Esophagus muscularis mucosa (tissue), 4 donors: ENCODE data around the gene TMEM120B. TPM values are rescaled to one million over a fixed set of nuclear protein-coding genes. Genes with fewer than 3 reads are reported as not detected.

ENCODE experiments used
- DNase-seq: peaks from one replicate; pipeline ENCODE4 v3.0.0-alpha.2; 2017; ENCODE audit errors: extremely low spot score
- H3K27ac ChIP-seq, 4 donors: fragments of 200-600 bp; sonication (generic); replicated peaks in 1 of 4; 1 replicate in 3 of 4; 2 replicates in 1 of 4; pipeline ENCODE4 v1.5.1; 2016 to 2019; ENCODE audit warnings: mild to moderate bottlenecking in 1 of 4
- H3K27me3 ChIP-seq, 4 donors: fragments of 200-600 bp; sonication (generic); one replicate each; pipeline versions ENCODE4 v1.5.1 to v1.6.0; 2016 to 2019
- H3K36me3 ChIP-seq, 4 donors: fragments of 200-600 bp; sonication (generic); one replicate each; pipeline ENCODE4 v1.5.1; 2016 to 2019
- H3K4me1 ChIP-seq, 4 donors: fragments of 200-600 bp; sonication (generic); one replicate each; pipeline ENCODE4 v1.5.1; 2016 to 2019
- H3K4me3 ChIP-seq, 4 donors: fragments of 200-600 bp; sonication (generic); 1 replicate in 2 of 4; 2 replicates in 2 of 4; pipeline ENCODE4 v1.5.1; 2016 to 2019; ENCODE audit warnings: mild to moderate bottlenecking in 4 of 4, moderate library complexity in 1 of 4
- H3K9me3 ChIP-seq, 4 donors: fragments of 200-600 bp; sonication (generic); 1 replicate in 3 of 4; 2 replicates in 1 of 4; pipeline ENCODE4 v1.5.1; 2016 to 2019
- EP300 ChIP-seq: sonication (generic); formaldehyde crosslinking; IDR thresholded peaks from one replicate; pipeline ENCODE4 v1.6.1; 2017; ENCODE audit warnings: antibody characterized with exemption
- POLR2A ChIP-seq: fragments of 450-650 bp; IDR thresholded peaks from one replicate; pipeline ENCODE4 v1.6.1; 2017; ENCODE audit warnings: antibody characterized with exemption, moderate library complexity, mild to moderate bottlenecking, low read depth
- POLR2AphosphoS5 ChIP-seq, 2 donors: sonication (generic); formaldehyde crosslinking; IDR thresholded peaks; one replicate each; pipeline ENCODE4 v1.6.1; 2017; ENCODE audit warnings: antibody characterized with exemption in 2 of 2
- WGBS: methylation state at CpG from one replicate; pipeline ENCODE4 v1.1.5; 2018; 5-methylcytosine and 5-hydroxymethylcytosine counted together
- intact Hi-C: fragments of 100-400 bp; cut with DNase I; formaldehyde crosslinking; loops from one replicate; pipeline ENCODE4 v1.15.1; 2023
- total RNA-seq, 4 donors: library from RNA; depleted of rRNA; stranded (reverse); fragments of >200 nt; gene quantifications; one replicate each; pipeline versions ENCODE4 v1.1.0 to v1.2.1, GENCODE V29; 2016
- TF ChIP-seq, protein P1 (sequence below), 3 experiments: fragments of 200-600 bp in 2 of 3; fragments of 450-650 bp in 1 of 3; sonication (generic) in 2 of 3; IDR thresholded peaks; one replicate each; pipeline ENCODE4 v1.5.1; 2017 to 2019; ENCODE audit warnings: antibody characterized with exemption in 3 of 3, mild to moderate bottlenecking in 2 of 3, moderate library complexity in 1 of 3

The TMEM120B gene
- total RNA-seq, 4 donors from 2014 or later = 4.5 to 14.1 (median 6.4) TPM

DNA sequence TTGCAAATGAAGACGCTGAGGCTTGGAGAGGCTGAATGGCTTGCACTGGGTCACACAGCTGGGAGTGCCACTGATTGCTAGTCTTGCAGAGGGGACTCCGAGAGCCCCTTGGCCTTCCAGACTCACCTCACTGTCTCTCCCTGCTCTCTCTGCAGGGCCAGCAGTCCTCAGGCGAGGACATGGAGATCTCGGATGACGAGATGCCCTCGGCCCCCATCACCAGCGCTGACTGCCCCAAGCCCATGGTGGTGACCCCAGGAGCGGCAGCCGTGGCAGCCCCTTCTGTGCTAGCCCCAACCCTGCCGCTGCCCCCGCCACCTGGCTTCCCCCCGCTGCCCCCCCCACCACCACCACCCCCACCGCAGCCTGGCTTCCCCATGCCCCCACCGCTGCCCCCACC is 101.4 kb downstream of the TMEM120B start:
- WGBS = 94% methylated on average over 13 of the region's 14 CpGs
- Histone ChIP-seq H3K9me3 (no peaks in the 10 kb centered on the region), H3K36me3 (peaks cover 56 to 82% (median 74%) of the 10 kb centered on the region in 4 donors), H3K4me1 (peaks cover 35 to 54% (median 46%) of the 10 kb centered on the region in 4 donors), H3K27me3 (no peaks in the 10 kb centered on the region), H3K27ac (no peak overlapping the region), H3K4me3 (no peak overlapping the region)
- TF ChIP-seq POLR2A (no peak), EP300 (no peak), POLR2AphosphoS5 (IDR thresholded peaks at IDR 0.05) (no peak)
- TF ChIP-seq, protein P1, sequence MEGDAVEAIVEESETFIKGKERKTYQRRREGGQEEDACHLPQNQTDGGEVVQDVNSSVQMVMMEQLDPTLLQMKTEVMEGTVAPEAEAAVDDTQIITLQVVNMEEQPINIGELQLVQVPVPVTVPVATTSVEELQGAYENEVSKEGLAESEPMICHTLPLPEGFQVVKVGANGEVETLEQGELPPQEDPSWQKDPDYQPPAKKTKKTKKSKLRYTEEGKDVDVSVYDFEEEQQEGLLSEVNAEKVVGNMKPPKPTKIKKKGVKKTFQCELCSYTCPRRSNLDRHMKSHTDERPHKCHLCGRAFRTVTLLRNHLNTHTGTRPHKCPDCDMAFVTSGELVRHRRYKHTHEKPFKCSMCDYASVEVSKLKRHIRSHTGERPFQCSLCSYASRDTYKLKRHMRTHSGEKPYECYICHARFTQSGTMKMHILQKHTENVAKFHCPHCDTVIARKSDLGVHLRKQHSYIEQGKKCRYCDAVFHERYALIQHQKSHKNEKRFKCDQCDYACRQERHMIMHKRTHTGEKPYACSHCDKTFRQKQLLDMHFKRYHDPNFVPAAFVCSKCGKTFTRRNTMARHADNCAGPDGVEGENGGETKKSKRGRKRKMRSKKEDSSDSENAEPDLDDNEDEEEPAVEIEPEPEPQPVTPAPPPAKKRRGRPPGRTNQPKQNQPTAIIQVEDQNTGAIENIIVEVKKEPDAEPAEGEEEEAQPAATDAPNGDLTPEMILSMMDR (IDR thresholded peaks at IDR 0.05) = no peak
- intact Hi-C loops = loop anchor here (2.0 kb wide), 1 partner anchor 75 kb away; the partner anchor contains the start of gene PSMD9
- DNase-seq = no peak

DNA sequence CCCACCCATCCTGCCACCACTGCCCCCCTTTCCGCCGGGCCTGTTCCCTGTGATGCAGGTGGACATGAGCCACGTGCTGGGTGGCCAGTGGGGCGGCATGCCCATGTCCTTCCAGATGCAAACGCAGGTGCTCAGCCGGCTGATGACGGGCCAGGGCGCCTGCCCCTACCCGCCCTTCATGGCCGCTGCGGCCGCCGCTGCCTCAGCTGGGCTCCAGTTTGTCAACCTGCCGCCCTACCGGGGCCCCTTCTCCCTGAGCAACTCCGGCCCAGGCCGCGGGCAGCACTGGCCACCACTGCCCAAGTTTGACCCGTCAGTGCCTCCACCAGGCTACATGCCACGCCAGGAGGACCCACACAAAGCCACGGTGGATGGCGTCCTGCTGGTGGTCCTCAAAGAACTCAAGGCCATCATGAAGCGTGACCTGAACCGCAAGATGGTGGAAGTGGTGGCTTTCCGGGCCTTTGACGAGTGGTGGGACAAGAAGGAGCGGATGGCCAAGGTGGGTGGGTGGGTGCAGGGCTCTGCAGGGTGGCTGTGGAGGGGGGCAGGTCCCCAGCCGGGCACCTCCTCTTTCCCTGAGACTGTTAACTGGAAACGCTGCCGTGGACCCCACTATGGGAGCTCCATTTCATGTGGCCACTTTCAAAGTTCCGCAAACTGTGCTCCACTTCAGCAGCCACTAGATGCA is 102.0 kb downstream of the TMEM120B start:
- intact Hi-C loops = no loop called here
- no peak overlapping the region for H3K27ac ChIP-seq
- 87% methylated on average over 28 of the region's 31 CpGs for WGBS
- peaks cover 59 to 82% (median 74%) of the 10 kb centered on the region in 4 donors for H3K36me3 ChIP-seq
- H3K9me3 ChIP-seq = no peaks in the 10 kb centered on the region
- peaks cover 35 to 51% (median 46%) of the 10 kb centered on the region in 4 donors for H3K4me1 ChIP-seq
- TF ChIP-seq, protein P1 (IDR thresholded peaks at IDR 0.05) = no peak
- TF ChIP-seq POLR2AphosphoS5 (IDR thresholded peaks at IDR 0.05) (no peak), POLR2A (no peak), EP300 (no peak)
- no peaks in the 10 kb centered on the region for H3K27me3 ChIP-seq
- no peak for DNase-seq
- H3K4me3 ChIP-seq = no peak overlapping the region

DNA sequence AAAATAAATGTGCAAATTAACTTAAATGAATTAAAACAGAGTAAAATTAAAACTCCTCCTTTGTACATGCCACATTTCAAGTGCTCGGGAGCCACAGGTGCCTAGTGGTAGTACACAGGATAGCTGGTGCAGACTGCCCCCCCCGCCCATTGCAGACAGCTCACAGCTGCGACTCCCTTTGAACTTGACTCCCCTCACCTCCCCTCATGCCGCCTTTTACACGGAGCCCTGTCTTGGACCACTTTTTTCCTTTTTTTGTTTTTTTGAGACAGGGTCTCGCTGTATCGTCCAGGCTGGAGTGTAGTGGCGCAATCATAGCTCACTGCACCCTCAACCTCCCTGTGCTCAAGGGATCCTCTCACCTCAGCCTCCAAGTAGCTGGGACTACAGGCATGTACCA is 102.7 kb downstream of the TMEM120B start:
- 92% methylated on average over 8 of the region's 8 CpGs for WGBS
- intact Hi-C loops = no loop called here
- peaks cover 59 to 82% (median 74%) of the 10 kb centered on the region in 4 donors for H3K36me3 ChIP-seq

DNA sequence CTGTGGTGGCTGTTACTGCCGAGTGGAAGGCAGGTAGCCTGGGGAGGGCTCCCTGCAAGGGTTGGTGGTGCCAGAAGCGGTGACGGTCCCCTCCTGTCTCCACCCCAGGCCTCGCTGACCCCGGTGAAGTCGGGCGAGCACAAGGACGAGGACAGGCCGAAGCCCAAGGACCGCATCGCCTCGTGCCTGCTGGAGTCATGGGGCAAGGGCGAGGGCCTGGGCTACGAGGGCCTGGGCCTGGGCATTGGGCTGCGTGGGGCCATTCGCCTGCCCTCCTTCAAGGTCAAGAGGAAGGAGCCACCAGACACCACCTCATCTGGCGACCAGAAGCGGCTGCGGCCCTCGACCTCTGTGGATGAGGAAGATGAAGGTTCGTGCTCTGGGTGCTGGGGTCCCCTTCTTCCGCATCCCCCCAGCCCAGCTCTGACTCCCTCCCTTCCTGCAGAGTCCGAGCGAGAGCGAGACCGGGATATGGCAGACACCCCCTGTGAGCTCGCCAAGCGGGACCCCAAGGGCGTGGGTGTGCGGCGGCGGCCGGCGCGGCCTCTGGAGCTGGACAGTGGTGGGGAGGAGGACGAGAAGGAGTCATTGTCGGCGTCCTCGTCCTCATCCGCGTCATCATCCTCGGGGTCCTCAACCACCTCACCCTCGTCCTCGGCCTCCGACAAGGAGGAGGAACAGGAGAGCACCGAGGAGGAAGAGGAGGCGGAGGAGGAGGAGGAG is 104.5 kb downstream of the TMEM120B start:
- TF ChIP-seq, protein P1 (IDR thresholded peaks at IDR 0.05) = no peak
- TF ChIP-seq EP300 = no peak
- TF ChIP-seq POLR2AphosphoS5 (IDR thresholded peaks at IDR 0.05) = no peak
- TF ChIP-seq POLR2A = no peak
- H3K4me3 ChIP-seq = no peak overlapping the region
- H3K27ac ChIP-seq = no peak overlapping the region
- intact Hi-C loops = no loop called here
- H3K9me3 ChIP-seq = no peaks in the 10 kb centered on the region
- WGBS = 89% methylated on average over 27 of the region's 47 CpGs
- H3K4me1 ChIP-seq = peaks cover 17 to 27% (median 22%) of the 10 kb centered on the region in 4 donors
- peaks cover 62 to 91% (median 82%) of the 10 kb centered on the region in 4 donors for H3K36me3 ChIP-seq
- H3K27me3 ChIP-seq = no peaks in the 10 kb centered on the region
- DNase-seq = no peak

More for the DNA sequence above, 102.7 kb downstream of the TMEM120B start:
- TF ChIP-seq, protein P1 (IDR thresholded peaks at IDR 0.05) = no peak
- TF ChIP-seq EP300 (no peak), POLR2A (no peak), POLR2AphosphoS5 (IDR thresholded peaks at IDR 0.05) (no peak)
- H3K4me1 ChIP-seq = peaks cover 34 to 45% (median 41%) of the 10 kb centered on the region in 4 donors
- no peak overlapping the region for H3K4me3 ChIP-seq
- H3K9me3 ChIP-seq = no peaks in the 10 kb centered on the region
- H3K27ac ChIP-seq = no peak overlapping the region
- no peak for DNase-seq
- no peaks in the 10 kb centered on the region for H3K27me3 ChIP-seq
